COLO829 (cell line): Measurements from ENCODE around the gene PGM3.

ENCODE experiments used
- DNase-seq: peaks from one replicate; pipeline ENCODE4 v3.0.0; 2012; ENCODE audit warnings: low spot score

PGM3 gene

DNA sequence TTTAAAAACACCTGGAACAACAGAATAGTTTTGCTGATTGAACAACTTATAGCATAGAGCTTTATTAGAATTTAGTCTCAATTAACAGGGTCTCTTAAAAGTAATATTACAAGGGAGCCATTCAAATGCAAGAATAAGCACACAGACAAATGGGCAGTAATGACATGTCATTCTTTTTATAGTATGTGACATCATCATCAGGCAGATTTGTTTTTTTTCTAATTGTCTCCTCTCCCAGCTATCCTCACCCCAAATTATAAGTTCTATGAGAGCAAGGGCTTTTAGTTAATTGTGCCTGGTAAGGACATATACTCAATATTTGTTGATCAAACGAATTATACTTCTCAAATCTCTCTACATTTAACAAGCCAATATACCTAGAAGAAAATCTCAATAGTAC lies 11.0 kb downstream of the PGM3 start:
- no peak for DNase-seq

DNA sequence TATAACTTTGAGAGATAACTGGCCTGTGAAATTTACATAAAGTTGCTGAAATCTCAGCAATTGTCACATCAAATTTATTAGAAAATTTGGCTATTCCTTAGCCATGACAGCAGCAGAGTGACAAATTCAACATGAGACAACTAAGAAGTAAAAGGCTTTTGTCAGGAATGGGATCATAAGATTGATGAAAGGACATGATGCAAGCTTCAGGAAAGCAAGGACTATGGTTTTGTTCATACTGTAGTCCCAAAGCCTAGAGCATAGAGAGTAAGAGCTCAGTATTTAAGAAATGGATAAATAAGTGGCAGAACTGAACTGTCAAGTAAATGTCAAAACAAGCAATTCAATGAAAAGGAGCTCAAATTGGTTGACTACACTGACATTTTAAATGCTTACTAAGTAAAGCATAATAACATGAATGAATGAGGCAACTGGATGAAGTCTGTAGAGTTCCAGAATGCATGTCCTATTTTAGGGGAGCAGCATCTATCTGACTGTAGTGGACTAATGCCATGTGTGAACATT lies 12.6 kb downstream of the PGM3 start:
- DNase-seq = no peak

DNA sequence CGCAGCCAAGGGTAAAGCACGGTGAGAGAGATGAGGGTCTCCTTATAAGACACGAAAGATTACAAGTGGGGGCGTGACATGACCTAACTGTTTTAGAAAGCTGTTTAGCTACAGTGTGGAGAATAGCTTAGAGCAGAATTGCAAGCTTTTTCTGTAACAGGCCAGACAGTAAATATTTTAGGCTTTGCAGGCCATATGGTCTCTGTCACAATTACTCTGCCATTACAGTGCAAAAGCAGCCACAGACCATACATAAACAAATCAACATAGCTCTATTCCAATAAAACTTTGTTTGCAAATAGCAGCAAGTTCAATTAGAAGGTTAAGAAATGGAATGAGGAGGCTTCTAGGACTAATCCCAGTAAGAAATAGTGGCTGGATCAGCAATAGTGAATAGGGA lies 16.8 kb downstream of the PGM3 start:
- DNase-seq = no peak

DNA sequence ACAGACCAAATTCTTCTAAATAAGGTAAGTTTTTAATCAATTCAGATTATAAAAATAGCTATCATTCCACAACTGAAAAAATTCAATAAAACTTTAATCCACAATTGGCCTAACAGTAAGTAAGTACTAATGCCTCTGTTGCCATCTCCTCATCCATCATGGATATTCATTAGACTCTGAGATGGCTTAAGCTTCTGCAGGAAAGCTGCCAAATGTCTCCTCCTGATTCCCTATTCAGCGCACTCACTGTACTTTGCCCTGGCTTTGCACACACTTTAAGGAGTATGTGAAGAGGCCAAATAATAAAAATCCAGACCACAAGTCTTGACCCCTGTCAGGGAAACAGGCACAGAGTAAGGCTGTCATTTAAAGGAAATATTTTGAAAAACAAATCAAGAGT lies 23.6 kb downstream of the PGM3 start:
- DNase-seq = no peak

DNA sequence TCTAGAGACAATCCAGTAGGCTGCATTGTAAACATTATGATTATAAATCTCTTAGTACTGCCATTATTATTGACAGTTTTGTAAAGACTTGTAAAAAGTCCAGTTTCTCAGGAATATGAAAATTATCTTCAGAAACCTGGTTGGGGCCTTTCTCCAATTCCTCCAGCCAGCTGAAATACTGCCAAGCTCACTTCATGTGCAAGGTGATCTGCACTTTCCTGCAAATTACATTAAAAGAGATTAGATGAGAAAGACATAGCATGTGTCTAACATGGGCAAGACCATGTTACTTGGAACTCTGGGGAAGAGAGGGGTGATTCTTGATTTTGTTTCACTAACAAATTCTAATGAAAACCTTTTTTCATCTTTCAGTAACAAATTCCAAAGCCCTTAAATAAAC lies 24.0 kb downstream of the PGM3 start:
- DNase-seq = no peak

DNA sequence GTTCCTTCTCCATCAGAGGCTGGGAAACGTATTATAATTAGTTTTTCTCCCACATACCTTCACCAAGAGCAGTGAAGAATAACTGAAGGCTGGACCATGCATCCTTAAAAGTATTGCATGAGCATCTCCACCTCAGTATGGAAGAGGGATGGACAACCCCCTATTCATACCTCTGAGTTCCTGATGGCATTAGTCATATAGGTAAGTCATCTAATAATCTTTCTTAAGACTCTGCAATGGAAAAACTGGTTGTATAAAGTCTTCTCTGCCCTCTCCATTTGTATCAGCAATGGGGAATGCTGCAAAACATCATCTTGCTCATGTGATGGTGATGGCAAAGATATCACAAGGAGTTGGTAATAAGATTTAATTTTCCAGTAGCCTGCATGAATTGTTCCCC lies 24.5 kb downstream of the PGM3 start:
- no peak for DNase-seq

DNA sequence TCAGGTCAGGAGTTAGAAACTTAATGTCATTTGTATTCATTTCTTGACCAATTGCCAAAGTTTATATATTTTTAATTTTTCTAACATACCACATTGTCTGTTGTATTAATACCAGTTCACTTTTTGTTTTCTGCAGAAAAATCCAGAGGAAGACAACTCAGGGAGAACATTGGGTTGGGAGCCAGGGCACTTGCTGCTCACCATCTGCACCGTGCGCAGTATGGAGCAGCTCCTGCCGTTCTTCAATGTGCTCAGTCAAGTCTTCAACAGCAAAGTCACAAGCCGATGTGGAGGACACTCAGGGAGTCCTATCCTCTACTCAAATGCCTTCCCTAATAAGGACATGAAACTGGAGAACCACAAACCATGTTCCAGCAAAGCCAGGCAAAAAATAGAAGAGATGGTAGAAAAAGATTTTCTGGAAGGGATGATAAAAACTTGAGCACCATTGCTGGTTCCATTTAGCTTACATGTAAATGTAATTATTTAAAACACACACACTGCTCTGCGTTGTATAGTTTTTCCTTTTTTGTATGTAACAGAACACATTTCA lies 25.3 kb downstream of the PGM3 start:
- no peak for DNase-seq

DNA sequence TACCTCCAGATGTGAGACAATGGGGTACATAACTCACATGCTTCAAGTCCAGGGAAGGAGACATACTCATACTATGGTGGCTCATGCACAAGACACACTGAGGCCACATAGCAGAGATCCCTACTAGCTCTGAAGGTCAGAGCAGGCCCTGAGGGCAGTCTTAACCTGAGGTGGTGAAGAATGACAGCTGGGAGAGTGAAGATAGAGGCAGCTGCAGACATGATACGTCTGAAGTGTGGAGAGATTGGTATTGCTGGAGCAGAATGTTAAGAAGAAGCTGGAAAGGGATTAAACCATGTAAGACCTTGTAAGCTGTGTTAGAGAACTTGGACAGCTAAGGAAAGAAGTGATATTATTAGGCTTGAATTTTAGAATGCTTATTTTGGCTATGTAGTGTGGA lies 32.9 kb downstream of the PGM3 start:
- DNase-seq = no peak

DNA sequence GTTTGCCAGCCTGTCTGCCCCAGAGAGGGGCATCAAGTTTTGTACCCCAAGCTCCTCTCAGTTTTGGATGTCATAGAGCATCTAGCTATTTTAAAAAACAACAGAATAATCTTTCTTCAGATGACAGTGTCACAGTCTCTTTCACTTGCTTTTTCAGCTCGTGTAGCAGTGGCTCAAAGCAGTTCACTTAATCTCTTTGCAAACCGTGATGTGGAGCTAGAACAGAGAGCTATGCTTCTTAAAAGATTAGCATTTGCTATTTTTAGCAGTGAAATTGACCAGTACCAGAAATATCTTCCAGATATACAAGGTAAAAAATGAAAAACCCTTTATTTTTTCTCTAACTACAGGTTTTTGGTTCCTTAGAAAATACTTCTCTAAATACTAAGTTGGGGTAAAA lies 37.3 kb downstream of the PGM3 start:
- DNase-seq = no peak

DNA sequence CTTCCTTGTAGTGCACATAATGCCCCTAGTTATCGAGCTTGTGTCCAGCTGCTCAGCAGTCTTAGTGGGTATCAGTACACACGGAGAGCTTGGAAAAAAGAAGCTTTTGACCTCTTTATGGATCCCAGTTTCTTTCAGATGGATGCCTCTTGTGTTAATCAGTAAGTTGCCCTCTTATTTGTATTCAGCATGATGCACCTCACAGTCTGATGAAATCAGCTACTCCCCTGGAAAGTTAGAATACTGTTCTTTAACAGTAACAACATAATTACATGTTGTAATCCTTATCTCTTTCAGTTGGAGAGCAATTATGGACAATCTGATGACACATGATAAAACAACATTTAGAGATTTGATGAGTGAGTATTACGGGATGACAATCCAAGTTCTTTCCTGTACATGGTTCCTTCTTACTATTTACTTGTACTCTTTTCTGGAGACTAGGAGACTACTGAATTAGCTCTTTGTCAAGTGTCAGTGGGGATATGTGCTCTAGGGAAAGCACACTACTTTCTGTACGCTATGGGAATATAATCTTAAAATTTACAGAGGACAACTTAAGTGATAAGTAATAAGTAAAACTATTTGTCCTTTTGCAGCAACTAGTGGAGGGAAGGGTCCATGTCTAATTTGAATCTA lies 39.1 kb downstream of the PGM3 start:
- DNase-seq = peak; percentile 12

DNA sequence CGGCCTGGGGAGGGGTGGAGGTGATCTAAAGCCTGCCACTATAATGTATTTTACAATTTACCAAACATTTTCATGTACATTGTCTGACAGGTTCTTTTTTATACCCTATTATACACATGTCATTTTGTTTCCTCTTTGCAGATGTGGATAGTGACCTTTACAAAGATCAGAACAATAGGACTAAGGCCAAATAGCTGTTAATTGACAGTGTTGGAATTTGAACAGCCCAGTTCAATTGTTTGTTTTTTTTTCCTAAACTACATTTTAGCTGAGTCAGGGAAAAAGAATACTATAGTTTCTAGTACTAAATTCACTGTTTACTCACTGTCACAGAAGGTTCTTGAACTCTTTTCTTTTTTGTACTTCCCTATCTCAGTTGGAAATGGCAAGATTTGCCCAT lies 40.2 kb downstream of the PGM3 start:
- DNase-seq = no peak

DNA sequence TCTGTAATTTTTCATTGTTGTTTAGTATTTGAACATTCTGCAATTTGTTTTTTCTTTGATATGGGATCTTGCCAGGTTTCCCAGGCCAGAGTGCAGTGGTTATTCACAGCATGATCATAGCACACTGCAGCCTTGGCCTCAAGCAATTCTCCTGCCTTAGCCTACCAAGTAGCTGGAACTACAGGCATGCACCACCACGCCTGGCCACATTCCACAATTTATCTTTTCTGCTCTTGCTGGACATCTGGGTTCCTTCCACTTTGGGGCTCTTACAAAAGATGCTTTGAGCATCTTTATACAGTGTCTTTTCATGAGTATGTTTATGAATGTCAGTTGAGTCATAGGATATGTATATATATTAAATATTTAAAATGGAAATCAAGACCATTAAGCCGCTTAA lies 42.0 kb downstream of the PGM3 start:
- DNase-seq = peak; percentile 34

DNA sequence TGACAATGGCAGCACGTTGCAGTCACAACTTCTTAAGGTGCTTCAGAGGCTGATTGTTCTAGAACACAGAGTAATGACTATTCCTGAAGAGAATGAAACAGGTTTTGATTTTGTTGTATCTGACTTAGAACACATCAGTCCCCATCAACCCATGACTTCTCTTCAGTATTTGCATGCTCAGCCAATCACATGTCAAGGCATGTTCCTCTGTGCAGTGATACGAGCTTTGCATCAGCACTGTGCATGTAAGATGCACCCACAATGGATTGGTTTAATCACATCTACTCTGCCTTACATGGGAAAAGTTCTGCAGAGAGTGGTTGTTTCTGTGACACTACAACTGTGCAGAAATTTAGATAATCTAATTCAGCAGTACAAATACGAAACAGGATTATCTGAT lies 54.3 kb downstream of the PGM3 start:
- DNase-seq = no peak

DNA sequence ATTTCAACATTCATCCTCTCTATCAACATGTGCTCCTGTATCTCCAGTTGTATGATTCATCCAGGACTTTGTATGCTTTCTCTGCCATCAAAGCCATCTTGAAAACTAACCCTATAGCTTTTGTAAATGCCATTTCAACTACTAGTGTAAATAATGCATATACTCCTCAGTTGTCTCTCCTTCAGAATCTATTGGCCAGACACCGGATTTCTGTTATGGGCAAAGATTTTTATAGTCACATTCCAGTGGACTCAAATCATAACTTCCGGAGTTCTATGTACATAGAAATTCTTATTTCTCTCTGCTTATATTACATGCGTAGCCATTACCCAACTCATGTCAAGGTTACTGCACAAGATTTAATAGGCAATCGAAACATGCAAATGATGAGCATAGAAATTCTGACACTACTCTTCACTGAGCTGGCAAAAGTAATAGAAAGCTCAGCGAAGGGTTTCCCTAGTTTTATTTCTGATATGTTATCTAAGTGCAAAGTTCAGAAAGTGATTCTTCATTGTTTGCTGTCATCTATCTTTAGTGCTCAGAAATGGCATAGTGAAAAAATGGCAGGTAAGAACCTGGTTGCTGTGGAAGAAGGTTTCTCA lies 54.8 kb downstream of the PGM3 start:
- no peak for DNase-seq

DNA sequence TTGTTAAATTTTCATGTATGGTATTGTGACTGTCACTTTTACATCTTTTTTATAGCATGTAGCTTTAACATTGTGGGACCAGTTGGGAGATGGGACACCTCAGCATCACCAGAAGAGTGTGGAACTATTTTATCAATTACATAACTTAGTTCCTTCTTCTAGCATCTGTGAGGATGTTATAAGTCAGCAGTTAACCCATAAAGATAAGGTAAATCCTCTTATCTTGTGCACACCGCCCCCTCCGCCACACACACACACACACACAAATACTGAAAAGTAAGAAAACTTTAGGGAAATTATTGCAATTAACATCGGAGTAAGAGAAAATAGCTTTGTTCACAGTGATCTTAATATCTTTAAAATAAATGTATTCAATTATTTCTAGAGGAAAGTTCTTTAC lies 60.9 kb downstream of the PGM3 start:
- DNase-seq = no peak

DNA sequence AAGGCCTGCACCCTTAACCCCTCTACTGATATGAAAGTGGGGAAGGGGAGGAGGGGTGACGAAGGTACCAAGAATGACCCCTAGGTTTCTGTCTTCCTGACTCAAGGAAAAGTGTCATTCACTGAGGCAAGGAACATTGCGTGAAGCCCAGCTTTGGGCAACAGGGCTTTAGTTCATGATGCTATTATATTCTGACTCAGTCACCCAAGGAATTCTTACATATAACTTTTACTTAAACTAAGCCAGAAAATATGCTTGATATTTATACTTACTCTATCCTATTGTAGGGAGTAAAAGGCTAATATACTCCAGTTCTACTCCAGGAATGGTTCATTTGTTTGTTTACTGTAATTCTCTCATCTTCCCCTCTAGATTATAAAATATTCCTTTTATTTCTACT lies 65.1 kb downstream of the PGM3 start:
- no peak for DNase-seq

DNA sequence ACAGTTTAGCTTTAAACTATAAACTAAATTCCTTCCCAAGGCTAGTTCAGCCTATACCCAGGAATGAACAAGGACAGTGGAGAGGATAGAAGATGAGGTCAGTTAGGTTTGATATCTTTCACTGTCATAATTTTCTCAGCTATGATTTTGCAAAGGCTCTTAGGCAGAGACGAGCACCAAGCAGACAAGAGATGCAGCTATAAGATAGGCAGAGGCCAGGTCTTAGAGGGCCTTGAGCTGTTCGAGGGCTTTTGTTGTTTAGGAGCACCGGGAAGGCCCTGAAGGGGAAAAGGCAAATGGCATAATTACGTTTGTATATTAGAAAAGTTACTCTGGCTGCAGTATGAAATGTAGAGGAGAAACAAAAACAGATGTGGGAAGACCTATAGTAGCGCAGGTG lies 65.8 kb downstream of the PGM3 start:
- no peak for DNase-seq

DNA sequence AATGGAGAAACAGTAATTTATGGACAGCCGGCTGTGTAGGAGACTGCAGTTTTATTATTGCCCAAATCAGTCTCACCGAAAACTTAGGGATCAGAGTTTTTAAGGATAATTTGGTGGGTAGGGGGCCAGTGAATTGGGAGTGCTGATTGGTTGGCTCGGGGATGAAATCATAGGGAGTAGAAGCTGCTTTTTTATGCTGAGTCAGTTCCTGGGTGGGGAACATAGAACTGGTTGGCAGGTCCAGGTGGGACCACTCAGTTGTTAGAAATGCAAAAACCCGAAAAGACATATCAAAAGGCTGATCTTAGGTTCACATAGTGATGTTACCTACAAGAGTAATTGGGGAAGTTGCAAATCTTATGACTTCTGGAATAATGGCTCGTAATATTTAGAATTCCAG lies 66.3 kb downstream of the PGM3 start:
- no peak for DNase-seq

DNA sequence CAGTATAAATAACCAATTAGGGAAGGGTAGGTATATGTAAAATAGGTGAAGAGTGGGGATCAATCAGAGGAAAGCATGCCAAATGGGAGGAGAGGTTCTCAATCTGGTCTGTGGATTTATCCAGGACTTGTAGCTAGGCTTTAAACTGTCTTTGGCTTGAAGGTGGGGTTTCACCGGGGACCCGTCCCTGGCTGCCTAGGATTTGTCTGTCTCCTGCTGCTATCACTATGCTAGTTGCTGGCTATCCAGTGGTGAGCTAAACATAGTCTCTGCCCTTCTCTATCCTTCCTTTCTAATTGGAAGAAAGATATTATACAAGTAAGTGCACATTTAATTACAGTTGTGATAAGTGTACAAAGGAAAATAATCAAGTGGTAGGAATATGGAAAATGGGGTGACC lies 66.8 kb downstream of the PGM3 start:
- no peak for DNase-seq

DNA sequence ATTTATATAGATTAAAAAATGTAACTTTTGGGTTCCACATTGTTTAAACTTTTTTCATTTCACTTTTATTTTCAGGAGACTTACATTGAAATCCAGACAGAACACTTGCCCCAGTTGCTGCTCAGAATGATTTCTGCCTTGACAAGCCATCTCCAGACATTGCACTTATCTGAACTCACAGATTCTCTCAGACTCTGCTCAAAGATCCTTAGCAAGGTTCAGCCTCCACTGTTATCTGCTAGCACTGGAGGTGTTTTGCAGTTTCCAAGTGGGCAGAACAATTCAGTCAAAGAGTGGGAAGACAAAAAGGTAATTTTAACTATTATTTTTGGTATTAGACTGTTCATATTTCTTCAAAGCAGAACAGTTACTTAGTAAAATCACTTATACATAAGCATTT lies 67.6 kb downstream of the PGM3 start:
- DNase-seq = no peak

DNA sequence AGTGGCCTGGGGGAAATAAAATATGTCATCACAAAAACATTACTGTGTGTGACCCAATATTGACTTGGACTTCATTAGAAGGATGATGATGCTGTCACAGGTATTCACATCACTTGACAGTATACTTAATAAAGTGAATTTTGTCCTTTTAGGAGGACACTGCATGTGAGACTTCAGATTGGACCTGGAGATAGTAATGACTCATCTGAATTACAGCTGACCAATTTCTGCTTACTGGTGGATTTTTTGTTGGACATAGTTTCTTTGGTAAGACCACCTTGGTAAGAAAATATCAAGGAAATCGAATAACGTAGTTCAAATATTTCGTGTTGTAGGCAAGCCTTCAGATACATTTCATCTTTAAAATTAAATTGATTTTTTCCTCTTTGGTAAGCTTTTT lies 68.5 kb downstream of the PGM3 start:
- no peak for DNase-seq

DNA sequence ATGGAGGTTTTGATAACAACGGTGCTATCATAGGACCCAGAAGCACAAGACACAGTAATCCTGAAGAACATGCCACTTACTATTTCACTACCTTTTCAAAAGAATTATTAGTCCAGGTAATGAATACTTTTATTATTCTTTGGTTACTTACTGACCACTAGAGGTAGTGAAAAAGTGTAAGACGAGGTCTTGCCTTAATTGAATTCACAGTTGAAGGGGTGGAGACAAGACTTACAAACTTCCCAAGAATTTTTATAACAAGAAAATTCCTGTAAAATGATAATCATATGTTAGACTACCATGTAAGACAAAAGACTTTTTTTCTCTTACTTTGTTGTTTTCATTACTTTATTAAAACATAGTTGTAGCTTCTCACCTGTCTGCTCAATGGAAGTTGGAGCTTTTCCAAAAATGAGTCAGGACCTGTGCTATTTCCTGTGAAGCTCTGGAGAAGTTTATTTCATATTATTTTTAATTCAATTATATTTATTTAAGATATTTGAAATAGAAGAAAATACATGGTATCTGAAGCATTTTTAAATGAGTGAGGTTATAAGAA lies 73.2 kb downstream of the PGM3 start:
- no peak for DNase-seq

DNA sequence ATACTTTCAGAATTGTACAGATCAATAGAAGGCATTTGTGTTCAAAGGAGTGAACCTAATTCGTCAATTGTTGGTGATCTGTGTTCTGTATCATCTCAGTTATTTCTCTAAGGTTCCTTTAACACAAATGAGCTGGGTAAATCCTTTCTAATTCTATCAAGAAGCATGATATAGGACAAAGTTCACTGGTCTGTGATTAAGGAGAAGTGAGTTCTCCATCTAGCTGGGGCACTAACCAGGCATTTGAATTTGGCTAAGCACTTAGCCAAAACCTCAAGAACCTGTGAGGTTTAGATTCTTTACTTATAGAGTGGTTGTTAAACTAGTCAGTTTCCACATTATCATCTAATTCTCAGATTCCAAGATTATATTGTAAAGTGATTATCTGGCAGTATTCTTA lies 75.3 kb downstream of the PGM3 start:
- DNase-seq = no peak
